SH-SY5Y (cell line): ENCODE measurements around the gene ASXL3.

ENCODE experiments used
- GATA2 ChIP-seq: IDR thresholded peaks from 2 replicates; pipeline ENCODE4 v1.6.1; 2011; ENCODE audit warnings: mild to moderate bottlenecking, low read depth, low read length
- GATA3 ChIP-seq: IDR thresholded peaks from 2 replicates; pipeline ENCODE4 v1.6.1; 2011; ENCODE audit warnings: low read depth, mild to moderate bottlenecking, low read length, moderate library complexity

DNA sequence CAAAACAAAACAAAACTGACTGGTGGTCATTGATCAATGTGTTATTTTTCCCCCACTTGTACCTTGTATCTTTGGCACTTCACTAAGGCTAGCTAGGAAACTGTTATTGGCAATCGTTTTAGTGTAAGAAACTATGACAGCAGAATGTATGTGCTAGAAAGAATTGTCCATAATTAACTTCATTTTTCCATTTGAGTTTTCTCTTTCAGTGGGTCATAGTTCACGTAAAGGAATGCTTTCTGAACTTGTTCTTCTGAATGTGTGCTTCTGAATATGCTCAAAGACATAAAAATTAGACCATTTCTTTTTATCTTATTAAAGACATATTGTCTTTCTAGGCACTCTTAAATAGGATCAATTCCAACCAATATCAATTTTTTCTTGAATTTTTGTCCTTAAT, 132.2 kb downstream of the ASXL3 start:
- TF ChIP-seq GATA3 (no peak), GATA2 (no peak)
